GM18858 (cell line): ENCODE data around the gene COL15A1.

Experiments used
- ATAC-seq: cut with Tn5 transposase; IDR thresholded peaks from one replicate; pipeline ENCODE4 v1.9.1; 2021; ENCODE audit not compliant: unreplicated experiment

Gene COL15A1

GRCh38 chr9:99103901-99104458, 160.3 kb downstream of the COL15A1 start:
- ATAC-seq: no peak

- peak; percentile 86 for ATAC-seq
Measured at GRCh38 chr9:99104459-99105151, 160.9 kb downstream of the COL15A1 start, which contains the start of gene TGFBR1. Gene TGFBR1 (plus strand): TSS chr9:99105113. CDS start chr9:99105206, 93 bp downstream.

GRCh38 chr9:99105152-99106043, 161.7 kb downstream of the COL15A1 start:
- ATAC-seq: peak; percentile 28

- no peak for ATAC-seq
Measured at GRCh38 chr9:99106044-99106375, 162.3 kb downstream of the COL15A1 start.

- no peak for ATAC-seq
Measured at GRCh38 chr9:99107421-99107820, 163.7 kb downstream of the COL15A1 start.

- ATAC-seq: no peak
Measured at GRCh38 chr9:99108131-99108530, 164.4 kb downstream of the COL15A1 start.

- no peak for ATAC-seq
Measured at GRCh38 chr9:99109522-99109921, 165.8 kb downstream of the COL15A1 start.

GRCh38 chr9:99112750-99113413, 169.2 kb downstream of the COL15A1 start:
- no peak for ATAC-seq

- ATAC-seq: no peak
Measured at GRCh38 chr9:99113414-99114048, 169.8 kb downstream of the COL15A1 start.

- no peak for ATAC-seq
Measured at GRCh38 chr9:99114049-99114440, 170.3 kb downstream of the COL15A1 start.

- ATAC-seq: no peak
Measured at GRCh38 chr9:99114846-99115500, 171.3 kb downstream of the COL15A1 start.

GRCh38 chr9:99116003-99116411, 172.3 kb downstream of the COL15A1 start:
- ATAC-seq: no peak

GRCh38 chr9:99118782-99119466, 175.2 kb downstream of the COL15A1 start:
- peak; percentile 90 for ATAC-seq

GRCh38 chr9:99119976-99120655, 176.4 kb downstream of the COL15A1 start:
- no peak for ATAC-seq
